Smooth muscle cell (in vitro differentiated cells): Measurements from ENCODE around the gene ABCB6. TPM values are rescaled to one million over a fixed set of nuclear protein-coding genes. Genes with fewer than 3 reads are reported as not detected.

Source experiments
- DNase-seq: peaks from one replicate; lab custom pipeline; 2025; ENCODE audit not compliant: unreplicated experiment; lab: John Stamatoyannopoulos, UW
- H2AFZ ChIP-seq: fragments of 200-600 bp; sonication (generic); 2 replicates; pipeline ENCODE4 v1.6.0; 2016; ENCODE audit warnings: antibody characterized with exemption, low read depth, mild to moderate bottlenecking
- H3F3A ChIP-seq: fragments of 200-600 bp; sonication (generic); 2 replicates; pipeline ENCODE4 v1.6.0; 2017; ENCODE audit warnings: antibody characterized with exemption, low read depth
- H3K27ac ChIP-seq: fragments of 200-600 bp; sonication (generic); 2 replicates; pipeline ENCODE4 v1.5.1; 2016; ENCODE audit warnings: low read depth, mild to moderate bottlenecking
- H3K27me3 ChIP-seq: fragments of 200-600 bp; sonication (generic); 2 replicates; pipeline ENCODE4 v1.6.1; 2016; ENCODE audit warnings: low read depth, mild to moderate bottlenecking
- H3K36me3 ChIP-seq: fragments of 200-600 bp; sonication (generic); 2 replicates; pipeline ENCODE4 v1.5.1; 2016; ENCODE audit warnings: low read depth
- H3K4me1 ChIP-seq: fragments of 200-600 bp; sonication (generic); 2 replicates; pipeline ENCODE4 v1.5.1; 2016; ENCODE audit warnings: low read depth
- H3K4me2 ChIP-seq: fragments of 200-600 bp; sonication (generic); 2 replicates; pipeline ENCODE4 v1.6.0; 2016; ENCODE audit warnings: mild to moderate bottlenecking
- H3K4me3 ChIP-seq: fragments of 200-600 bp; sonication (generic); 2 replicates; pipeline ENCODE4 v1.5.1; 2016; ENCODE audit warnings: mild to moderate bottlenecking
- H3K79me2 ChIP-seq: fragments of 200-600 bp; sonication (generic); 2 replicates; pipeline ENCODE4 v1.6.0; 2016; ENCODE audit warnings: low read depth, mild to moderate bottlenecking
- H3K9ac ChIP-seq: fragments of 200-600 bp; sonication (generic); 2 replicates; pipeline ENCODE4 v1.6.0; 2016; ENCODE audit warnings: low read depth
- H3K9me3 ChIP-seq: fragments of 200-600 bp; sonication (generic); replicated peaks from 2 replicates; pipeline ENCODE4 v1.5.1; 2016; ENCODE audit warnings: low read depth
- H4K20me1 ChIP-seq: fragments of 200-600 bp; sonication (generic); 2 replicates; pipeline ENCODE4 v1.6.0; 2016; ENCODE audit warnings: low read depth
- CTCF ChIP-seq: fragments of 200-600 bp; sonication (generic); IDR thresholded peaks from 2 replicates; pipeline ENCODE4 v1.5.1; 2017; ENCODE audit warnings: borderline replicate concordance, mild to moderate bottlenecking, antibody characterized with exemption; ENCODE audit not compliant: insufficient read depth, poor library complexity, severe bottlenecking
- WGBS: methylation state at CpG from one replicate; pipeline ENCODE4 v1.1.7; 2016; ENCODE audit warnings: low lambda C conversion rate; 5-methylcytosine and 5-hydroxymethylcytosine counted together
- polyA plus RNA-seq: library from polyadenylated mRNA; unstranded; fragments of >200 nt; fragmentation: Nextera tagmentation; extraction: Ambion mirVana; gene quantifications from 2 replicates; pipeline ENCODE4 v1.2.1, GENCODE V29; 2016
- total RNA-seq: library from RNA; depleted of rRNA; stranded (reverse); fragments of >200 nt; gene quantifications from 2 replicates; pipeline ENCODE4 v1.2.3, GENCODE V29; 2014

ABCB6 gene
- total and polyA plus RNA-seq, 2 experiments from 2014 or later: 18.2 to 41.3 TPM

- H3K27me3 ChIP-seq: no peaks in the 10 kb centered on the region
- no peak for TF ChIP-seq CTCF
- no peaks in the 10 kb centered on the region for H3K79me2 ChIP-seq
- no peak overlapping the region for H3K4me3 ChIP-seq
- WGBS: 94% methylated on average over 14 of the region's 16 CpGs
- H3K36me3 ChIP-seq: no peaks in the 10 kb centered on the region
- H3K4me1 ChIP-seq: peaks cover 4% of the 10 kb centered on the region
- H3K4me2 ChIP-seq: no peak overlapping the region
- no peak overlapping the region for H2AFZ ChIP-seq
- no peak for DNase-seq
- H3K9me3 ChIP-seq: no peaks in the 10 kb centered on the region
- H3K9ac ChIP-seq: no peak overlapping the region
- no peak overlapping the region for H3K27ac ChIP-seq
- H4K20me1 ChIP-seq: no peaks in the 10 kb centered on the region
- H3F3A ChIP-seq: peaks cover 3% of the 10 kb centered on the region
Measured at GRCh38 chr2:219172231-219173154, 46.3 kb downstream of the ABCB6 start.

- Histone ChIP-seq H3K27ac (peak overlapping the region; percentile 30), H3K9me3 (no peaks in the 10 kb centered on the region)
Measured at GRCh38 chr2:219171231-219171651, 47.5 kb downstream of the ABCB6 start.

GRCh38 chr2:219169930-219170654 is 48.7 kb downstream of the ABCB6 start, which contains the start of gene SLC23A3:
Gene SLC23A3 (minus strand): TSS chr2:219170029. CDS start chr2:219169984, 45 bp downstream.
- Histone ChIP-seq H3K27ac (no peak within 1 kb of the TSS), H2AFZ (no peak within 1 kb of the TSS), H3K36me3 (no peaks in the 10 kb centered on the region), H3K4me3 (no peak within 1 kb of the TSS), H3K4me1 (no peaks in the 10 kb centered on the region), H3K79me2 (no peaks in the 10 kb centered on the region), H3K4me2 (no peak within 1 kb of the TSS), H3F3A (peaks cover 3% of the 10 kb centered on the region), H3K9me3 (no peaks in the 10 kb centered on the region), H4K20me1 (no peaks in the 10 kb centered on the region), H3K9ac (no peak within 1 kb of the TSS), H3K27me3 (no peaks in the 10 kb centered on the region)
- WGBS: 93% methylated on average over 10 of the region's 10 CpGs
- no peak for DNase-seq
- no peak for TF ChIP-seq CTCF

More at GRCh38 chr2:219171231-219171651, 47.5 kb downstream of the ABCB6 start:
- H3K9ac ChIP-seq: no peak overlapping the region
- no peak overlapping the region for H2AFZ ChIP-seq
- 34% methylated on average over 6 of the region's 6 CpGs for WGBS
- H3K4me1 ChIP-seq: peaks cover 4% of the 10 kb centered on the region
- TF ChIP-seq CTCF: peak; percentile 71
- peaks cover 3% of the 10 kb centered on the region for H3F3A ChIP-seq
- H3K79me2 ChIP-seq: no peaks in the 10 kb centered on the region
- H3K36me3 ChIP-seq: no peaks in the 10 kb centered on the region
- H4K20me1 ChIP-seq: no peaks in the 10 kb centered on the region
- H3K4me2 ChIP-seq: no peak overlapping the region
- no peak overlapping the region for H3K4me3 ChIP-seq
- H3K27me3 ChIP-seq: no peaks in the 10 kb centered on the region
- DNase-seq: peak; percentile 6
